Sigmoid colon (tissue), 4 donors: ENCODE measurements around the gene RNF13.

Experiments used
- CTCF ChIP-seq, 4 experiments: fragments of 450-650 bp in 3 of 4; fragments of 200-600 bp in 1 of 4; IDR thresholded peaks; one replicate each; pipeline ENCODE4 v1.5.1; 2016 to 2019; ENCODE audit warnings: antibody characterized with exemption in 4 of 4, mild to moderate bottlenecking in 3 of 4, moderate library complexity in 2 of 4
- POLR2AphosphoS5 ChIP-seq, 4 donors: sonication (generic); formaldehyde crosslinking; IDR thresholded peaks; one replicate each; pipeline ENCODE4 v1.6.1; 2017; ENCODE audit warnings: antibody characterized with exemption in 4 of 4

DNA sequence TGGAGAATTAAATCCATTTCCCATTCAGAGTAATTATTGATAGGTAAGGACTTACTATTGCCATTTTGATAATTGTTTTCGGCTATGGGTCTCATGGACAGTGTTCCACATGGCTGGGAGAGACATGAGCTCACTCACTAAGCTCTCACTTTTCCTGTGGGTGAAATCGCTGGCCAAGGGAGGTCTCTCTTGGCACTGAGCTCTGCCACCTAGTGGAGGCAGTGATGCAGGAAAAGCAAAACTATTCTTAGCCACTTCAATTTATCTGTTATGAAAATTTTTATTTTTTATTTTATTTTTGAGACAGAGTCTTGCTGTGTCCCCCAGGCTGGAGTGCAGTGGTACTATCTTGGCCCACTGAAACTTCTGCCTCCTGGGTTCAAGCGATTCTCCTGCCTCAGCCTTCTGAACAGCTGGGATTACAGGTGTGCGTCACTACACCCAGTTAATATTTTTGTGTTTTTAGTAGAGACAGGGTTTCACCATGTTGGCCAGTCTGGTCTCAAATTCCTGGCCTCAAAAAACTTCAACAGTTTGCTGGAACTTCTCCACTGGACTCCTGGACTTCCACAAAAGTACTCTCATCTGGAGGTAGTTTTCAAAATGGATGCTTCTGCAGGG is 4.7 kb upstream of the RNF13 start:
- TF ChIP-seq CTCF (IDR thresholded peaks at IDR 0.05), result peak in 3 of 4 experiments; percentile 54 to 82 (median 62)
- no peak for TF ChIP-seq POLR2AphosphoS5 (IDR thresholded peaks at IDR 0.05)
